GM21529 (cell line): ENCODE results near the gene SLC1A4.
"Not testable (repeated sequence)": the region's sequence is repeated elsewhere in the genome, so short reads cannot be mapped to it uniquely, and the experiment has no call there.

Source experiments
- ATAC-seq: cut with Tn5 transposase; IDR thresholded peaks from one replicate; pipeline ENCODE4 v1.9.1; 2021; ENCODE audit not compliant: unreplicated experiment

Gene SLC1A4

DNA sequence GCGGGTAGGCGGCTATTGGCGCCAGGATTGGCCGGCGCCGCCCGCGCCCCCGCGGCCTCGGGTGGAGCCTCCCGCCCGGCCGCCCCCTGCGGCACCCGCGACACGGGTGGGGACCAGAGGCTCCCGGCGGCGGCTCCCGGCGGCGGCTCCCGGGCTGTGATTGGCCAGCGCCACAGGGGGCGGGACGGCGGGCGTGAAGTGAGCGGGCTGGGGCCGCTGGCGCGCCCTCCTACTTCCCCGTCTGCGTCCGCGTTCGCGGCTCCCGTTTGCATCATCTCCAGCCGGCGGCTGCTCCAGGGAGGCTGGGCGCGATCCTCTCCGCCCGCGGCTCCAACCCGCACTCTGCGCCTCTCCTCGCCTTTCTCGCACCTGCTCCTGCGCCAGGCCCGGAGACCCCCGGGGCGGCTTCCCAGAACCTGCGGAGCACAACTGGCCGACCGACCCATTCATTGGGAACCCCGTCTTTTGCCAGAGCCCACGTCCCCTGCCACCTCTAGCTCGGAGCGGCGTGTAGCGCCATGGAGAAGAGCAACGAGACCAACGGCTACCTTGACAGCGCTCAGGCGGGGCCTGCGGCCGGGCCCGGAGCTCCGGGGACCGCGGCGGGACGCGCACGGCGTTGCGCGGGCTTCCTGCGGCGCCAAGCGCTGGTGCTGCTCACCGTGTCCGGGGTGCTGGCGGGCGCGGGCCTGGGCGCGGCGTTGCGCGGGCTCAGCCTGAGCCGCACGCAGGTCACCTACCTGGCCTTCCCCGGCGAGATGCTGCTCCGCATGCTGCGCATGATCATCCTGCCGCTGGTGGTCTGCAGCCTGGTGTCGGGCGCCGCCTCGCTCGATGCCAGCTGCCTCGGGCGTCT is at the start of gene SLC1A4:
Gene SLC1A4 (plus strand): TSS at position 274 of the 856 bp plus-strand sequence. CDS start 245 bp downstream, at position 519.
- peak; percentile 76 for ATAC-seq

DNA sequence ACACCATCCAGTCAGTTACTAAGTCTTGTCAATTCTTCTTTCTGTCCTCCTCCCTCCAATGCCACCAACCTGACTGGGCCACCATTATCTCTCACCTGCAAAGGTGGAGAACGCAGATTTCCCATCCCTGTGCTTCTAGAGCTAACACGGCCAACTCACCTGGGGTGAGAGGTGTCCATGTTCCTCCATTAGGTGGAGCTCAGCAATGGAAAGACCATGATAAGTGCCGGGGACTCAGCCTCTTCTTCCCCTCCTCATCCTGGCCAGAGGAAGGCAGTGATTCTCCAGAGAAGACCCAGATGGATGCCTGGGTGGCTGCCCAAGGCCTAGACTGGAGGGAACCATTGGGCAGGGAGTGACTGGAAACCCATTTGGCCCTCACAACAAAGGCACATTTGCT is 48.1 kb upstream of the SLC1A4 start:
- ATAC-seq, result no peak

DNA sequence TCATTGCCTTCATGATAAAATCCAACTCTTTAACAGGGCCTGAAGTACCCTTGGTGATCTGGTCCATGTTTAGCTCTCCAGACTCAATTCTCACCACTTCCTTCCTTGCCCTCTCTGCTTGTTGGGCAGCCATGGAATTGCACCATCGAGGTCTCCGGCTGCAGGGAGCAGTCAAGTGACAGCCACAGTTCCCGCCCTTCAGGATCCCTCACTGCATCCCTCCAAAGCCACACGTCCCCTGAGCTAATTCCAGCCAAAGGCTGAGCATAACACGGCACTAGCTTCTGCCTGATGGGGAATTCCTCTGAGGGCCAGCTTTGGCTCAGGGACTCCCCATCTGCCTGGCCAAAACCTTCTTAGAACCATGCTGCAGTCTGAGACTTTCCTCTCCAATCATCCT is 47.4 kb upstream of the SLC1A4 start:
- no peak for ATAC-seq

DNA sequence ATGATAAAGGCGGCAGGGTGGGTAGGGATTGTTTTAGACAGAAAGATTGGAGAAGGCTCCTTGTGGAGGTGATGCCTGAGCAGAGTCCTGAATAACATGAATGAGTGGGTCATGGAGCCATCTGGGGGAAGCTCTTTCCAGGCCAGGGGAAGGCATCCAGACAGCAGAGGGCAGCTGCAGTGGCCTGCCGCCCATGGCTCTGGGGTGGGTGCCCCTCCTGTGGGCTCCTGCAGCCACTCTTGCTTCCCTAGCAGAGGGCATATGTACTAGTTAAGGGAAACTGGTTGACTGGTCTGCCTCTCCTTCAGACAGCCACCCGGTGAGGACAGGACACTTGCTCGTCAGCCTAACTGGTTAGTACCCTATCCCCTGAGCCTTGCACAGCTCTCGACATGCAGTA is 46.5 kb upstream of the SLC1A4 start:
- no peak for ATAC-seq

DNA sequence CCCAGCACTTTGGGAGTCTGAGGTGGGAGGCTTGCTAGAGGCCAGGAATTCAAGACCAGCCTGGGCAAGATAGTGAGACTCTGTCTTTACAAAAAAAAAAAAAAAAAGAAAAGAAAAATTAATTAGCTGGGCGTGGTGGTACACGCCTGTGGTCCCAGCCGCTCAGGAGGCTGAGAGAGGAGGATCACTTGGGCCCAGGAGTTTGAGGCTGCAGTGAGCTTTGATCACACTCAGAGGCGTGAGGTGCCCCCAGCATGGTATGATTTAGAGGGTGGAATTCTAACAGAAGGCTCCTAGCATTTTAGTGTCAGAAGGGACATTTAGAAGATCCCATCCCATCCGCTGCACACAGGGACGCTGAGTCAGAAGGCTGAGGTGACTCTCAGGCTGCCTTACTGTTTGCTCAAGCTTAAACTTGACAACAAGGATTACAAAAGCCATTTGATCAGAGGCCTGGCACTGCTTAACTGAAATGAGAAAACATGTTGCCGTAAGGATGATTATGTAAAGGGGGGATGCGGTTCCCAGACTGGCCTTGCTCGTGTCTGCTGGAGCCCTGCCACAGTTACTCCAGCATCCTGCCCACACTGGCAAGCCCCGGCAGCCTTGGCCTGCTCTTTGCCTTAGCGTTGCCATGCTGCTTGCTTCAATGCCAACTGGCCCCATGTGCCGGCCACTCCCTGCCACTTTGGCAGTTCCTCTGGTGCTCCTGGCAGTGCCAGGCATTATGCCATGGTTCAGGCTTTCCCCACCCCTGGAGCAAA is 45.6 kb upstream of the SLC1A4 start:
- ATAC-seq, result no peak

DNA sequence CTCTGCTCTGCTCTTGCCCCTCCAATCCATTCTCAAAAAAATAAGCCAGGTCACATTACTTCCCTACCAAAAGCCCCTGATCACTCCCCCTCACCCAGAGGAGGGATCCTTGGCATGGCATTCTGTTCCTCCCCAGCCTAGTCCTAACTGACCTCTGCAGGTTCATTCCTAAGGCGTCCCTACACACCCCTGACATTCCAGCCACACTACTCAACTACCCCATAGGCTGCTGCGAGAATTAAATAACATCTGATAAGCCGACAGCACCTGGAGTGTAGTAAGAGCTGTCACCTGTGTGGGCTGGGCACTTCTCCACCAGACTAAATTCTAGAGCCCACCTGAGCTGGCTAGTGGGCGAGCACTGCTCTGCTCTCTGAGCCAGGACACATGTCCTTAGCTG is 44.7 kb upstream of the SLC1A4 start:
- no peak for ATAC-seq

DNA sequence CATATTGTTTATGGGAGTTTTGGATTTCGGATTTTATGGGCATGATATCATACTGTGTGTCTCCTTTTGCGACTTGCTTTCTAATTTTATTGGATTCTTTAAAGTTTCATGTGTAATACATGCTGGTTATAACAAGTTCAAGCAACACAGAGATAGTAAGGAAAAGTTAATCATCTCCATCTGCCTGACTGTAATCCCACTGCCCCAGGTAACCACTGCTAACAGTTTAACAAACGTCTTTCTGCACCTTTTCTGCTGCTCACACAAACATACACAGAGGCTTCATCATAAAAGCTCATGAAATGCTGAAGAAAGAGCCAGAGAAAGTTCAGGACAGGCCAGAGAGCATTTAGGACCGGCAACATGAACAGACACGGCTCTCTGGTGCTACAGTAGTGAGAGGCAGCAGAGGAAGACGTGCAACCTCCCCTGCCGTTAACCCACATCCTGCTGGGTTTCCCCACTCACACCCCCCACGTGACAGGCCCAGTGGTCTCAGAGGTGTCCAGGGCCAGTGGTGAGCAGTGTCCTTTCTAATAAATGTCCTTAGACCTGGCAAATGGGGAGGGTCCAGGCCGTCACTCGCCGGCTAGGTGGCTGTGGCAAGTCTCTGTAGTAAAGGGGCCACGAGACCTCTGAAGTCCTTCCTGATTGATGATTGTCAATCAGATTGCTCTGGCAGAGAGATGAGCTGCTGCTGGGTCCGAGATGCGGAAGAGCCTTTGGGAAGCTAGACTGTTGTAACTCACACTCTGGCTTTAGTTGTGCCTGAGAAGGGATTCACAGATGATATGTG is 43.0 kb upstream of the SLC1A4 start:
- ATAC-seq, result peak; percentile 95

DNA sequence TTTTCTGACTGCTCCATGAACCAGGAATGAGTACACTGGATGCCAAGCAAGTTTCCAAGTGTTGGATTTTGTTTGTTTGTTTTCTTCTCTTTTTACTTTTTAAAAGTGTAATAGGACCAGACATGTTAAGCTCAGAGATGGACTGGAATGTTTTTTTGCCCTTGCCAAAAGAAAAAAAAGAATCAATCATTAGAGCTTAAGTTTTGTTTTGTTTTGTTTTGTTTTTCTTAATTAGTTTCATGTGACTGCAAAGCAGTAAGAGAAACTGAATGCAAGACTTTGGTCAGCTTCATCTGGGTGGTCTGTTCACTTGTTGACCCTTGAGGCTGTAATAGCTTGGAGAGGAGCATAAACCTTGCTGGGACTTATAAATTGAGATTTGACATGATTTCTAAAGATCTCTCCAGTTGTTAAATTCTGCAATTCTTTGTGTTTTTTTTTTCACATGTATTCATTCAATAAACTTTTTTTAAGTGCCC is 42.4 kb upstream of the SLC1A4 start:
- ATAC-seq, result no peak

DNA sequence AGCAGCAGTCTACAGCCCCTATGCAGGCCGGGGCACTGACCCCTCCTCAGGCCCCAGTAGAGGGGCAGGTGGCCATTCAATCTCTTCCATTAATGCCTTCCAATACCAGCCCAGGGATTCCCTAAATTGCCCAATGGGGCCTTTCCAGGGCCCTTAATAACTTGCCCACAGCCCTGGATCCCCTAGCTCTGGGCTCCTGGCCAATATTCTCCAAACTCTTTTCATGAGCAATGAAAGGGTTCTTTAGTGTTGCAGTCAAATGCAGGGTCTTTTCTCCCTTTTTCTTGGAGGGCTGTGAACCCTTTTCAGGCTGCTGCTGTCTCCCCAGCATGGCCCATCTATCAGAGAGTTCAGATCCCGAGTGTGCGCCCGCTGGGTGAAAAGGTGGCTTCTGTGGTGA is 41.3 kb upstream of the SLC1A4 start:
- no peak for ATAC-seq

DNA sequence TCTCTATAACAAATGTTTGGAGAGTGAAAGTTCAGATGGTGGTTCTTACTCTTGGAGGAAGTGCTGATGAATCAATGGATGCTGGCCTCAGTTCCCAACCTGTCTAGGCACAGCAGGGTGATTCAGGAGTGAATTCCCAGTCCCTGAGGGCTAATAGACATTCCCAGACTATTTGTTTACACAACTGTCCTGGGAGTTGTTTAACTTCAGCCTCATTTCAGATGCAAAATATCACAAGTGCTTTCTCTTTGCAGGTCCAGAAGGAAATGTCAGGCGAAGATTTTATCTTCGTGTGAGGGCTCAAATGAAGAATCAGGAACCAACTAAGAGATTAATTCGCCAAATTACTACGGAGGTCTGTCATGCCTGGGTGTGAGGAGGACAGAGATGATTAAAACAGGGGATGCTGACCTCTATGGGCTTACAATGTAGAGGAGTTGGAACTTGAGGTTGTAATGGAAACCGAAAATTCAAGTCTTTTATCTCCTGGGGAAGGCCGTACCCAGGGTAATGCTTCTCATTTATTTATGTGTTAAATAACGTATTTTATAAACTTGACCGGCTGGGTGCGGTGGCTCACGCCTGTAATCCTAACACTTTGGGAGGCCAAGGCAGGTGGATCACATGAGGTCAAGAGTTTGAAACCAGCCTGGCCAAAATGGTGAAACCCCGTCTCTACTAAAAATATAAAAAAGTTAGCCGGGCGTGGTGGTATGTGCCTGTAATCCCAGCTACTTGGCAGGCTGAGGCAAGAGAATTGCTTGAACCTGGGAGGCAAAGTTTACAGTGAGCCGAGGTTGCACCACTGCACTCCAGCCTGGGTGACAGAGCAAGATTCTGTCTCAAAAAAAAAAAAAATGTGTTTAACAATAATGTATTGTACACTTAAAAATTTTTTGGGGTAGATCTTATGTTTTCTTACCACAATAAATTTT is 38.7 kb upstream of the SLC1A4 start:
- ATAC-seq, result no peak

DNA sequence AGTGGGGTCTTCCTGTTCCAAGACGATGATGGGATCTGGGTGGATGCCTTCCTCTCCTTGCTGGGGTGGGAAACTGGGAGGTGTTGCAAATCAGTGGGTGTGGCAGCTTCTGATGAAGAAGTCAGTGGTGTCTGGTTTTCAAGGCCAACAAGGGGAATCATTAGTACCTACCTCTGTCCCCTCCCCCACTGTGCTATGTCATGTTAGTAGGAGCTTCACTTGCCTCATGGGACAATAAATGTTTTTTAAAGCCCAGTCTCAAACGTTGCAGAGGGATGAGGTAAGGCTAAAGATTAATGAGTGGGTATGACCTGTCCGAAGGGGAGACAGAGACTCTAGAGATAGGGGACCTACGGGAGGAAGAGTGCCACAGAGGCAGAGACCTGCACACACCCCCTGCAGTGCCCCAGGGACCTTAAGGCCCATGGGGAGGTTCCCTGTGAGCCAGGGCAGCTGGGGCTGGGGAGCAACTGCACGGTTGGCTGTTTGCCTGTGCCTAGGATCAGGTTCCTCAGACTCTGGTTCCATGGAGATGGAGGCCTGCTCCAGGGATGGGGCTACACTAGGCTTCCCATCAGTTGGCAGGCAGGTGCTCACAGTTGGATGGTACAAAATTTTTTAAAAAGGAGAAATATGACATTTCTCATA is 37.8 kb upstream of the SLC1A4 start:
- no peak for ATAC-seq

DNA sequence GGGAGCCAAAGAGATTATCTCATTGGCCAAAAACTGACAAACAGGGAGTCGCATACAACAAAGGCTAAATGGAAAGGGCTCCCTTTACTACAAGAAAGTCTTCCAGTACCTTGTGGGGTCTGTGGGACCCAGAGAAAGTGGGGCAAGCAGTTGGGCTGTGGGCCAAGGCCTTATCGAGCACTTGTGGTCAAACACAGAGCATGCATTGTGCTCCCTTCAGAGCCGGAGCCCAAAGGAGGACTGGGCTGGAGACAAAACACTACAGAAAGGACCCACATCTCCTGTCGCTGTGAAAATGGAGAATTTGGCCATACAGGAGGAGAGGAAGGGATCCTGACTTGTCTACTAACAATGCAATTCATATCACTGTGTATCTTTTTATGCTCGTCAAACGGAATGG is 37.1 kb upstream of the SLC1A4 start:
- no peak for ATAC-seq

DNA sequence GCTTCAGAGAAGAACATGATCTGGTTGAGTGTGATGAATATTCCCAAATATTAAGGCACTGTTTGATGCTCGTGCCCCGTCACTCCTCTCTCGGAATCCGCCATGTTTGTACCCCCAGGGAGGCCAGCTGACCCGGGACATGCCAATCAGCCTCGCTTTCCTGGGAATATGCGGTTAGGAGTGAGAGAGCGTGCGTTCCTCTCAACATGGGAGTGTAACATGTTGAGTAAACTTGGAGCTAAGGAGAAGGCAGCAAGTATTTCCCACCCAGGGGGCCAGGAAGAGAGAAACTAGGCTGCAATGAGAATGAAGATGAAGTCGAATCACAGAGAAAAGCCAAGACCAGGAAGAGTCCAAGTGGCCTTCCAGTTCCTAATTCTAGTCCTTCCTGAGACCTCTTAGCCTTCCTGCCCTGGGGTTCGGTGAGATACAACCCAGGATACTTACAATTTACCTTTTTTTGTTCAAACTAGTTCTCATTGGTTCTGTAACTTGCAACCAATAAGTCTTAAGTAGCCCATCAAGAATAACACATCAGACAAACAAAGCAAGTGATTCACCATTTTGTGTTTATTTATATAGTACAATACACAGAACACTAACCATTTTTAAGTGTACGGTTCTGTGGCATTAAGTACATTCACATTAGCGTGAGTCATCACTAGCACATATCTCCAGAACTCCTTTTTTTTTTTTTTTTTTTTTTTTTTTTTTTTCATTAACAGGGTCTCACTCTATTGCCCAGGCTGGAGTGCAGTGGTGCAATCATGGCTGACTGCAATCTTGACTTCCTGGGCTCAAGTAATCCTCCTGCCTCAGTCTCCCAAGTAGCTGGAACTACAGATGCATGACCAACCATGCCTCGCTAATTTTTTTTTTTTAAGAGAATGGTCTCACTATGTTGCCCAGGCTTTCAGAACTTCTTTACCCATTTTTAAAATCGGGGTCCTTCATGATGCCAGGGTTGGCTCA is 36.4 kb upstream of the SLC1A4 start:
- no peak for ATAC-seq

DNA sequence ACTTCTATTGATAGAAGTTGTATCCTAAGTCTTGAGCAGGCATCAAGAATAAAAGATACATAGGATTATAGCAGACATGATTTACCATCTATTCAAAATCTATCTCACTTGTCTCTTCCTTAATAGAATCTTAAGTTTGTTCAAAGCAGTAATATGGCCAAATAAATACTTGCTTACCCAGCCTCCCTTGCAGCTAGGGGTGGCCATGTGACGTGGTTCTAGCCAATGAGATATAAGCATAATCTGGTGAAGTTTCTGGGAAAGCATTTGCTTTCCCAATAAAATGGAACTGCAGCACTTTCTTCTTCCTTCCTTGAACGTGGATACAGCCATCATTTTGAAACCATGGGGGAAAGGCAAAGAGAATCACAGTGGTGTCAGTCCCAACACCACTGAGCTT is 33.7 kb upstream of the SLC1A4 start:
- ATAC-seq, result no peak

DNA sequence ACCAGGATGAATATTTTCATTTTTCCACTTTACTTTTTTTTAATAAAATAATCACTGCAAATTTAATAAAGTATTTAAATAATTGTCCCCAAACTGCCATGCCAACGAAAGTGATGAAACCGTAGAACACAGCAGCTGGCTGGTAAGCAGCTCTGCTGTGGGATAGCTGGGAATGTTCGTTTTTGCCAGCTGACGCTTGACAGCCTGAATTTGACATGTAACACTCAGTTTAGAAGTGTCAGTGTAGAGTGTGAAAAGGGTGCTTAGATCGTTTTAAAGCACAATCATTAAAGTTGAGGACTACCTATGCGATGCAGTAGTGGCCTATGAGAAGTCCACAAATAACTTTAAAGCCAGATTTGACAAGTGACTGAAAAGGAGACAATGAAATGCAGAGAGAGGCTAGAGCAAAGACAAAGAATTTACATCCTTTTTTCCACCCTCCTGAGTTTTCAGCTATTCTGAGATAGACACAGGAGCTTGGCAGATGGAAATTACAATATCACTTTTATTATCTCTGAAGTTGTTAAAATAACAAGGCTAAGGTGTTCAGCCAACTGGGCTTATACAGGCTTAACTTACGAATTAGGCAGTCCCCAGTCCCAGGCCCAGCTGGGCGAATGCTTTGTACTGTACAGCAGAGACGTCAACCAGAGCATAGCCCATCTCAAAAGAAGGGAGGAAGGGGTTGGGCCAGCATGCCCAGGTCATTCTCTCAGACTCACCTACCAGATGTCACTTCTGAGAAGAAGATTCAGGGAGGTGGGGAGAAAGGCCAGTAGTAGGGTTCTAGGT is 31.9 kb upstream of the SLC1A4 start:
- no peak for ATAC-seq

DNA sequence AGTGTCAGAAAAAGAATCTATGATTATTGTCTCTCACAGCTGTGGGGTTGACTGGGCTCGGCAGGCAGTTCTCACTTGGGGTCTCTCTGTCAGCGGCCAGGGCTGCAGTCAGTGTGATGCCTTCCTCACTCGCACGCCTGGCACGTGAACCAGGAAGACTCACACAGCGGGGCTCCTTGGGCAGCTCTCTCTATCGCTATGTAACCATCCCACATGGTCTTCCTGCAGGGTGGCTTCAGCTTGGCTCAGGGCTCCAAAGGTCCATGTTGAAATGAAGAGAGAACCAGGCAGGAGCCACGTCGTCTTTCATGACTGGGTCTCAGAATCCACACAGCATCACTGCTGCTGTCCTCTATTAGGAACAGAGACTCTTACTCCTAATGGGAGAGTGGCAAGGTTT is 30.6 kb upstream of the SLC1A4 start:
- no peak for ATAC-seq

DNA sequence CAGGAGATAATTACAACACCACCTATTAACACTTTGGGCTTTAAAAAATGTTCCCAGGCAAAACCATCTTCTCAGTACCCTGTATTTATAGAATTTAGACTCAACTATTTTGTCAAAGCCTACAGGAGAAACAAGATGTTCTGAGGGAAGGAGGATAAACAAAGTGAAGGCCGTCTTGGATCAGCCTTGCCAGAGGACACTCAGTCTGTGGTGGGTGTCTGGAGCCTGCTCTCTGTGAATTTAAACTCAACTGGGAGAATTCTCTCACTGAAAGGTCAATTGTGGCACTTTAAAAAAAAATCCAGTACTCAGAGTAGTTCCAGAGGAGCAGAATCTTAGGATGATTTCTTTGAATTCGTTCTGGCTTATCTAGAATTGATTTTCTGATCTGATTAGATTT is 28.4 kb upstream of the SLC1A4 start:
- no peak for ATAC-seq

DNA sequence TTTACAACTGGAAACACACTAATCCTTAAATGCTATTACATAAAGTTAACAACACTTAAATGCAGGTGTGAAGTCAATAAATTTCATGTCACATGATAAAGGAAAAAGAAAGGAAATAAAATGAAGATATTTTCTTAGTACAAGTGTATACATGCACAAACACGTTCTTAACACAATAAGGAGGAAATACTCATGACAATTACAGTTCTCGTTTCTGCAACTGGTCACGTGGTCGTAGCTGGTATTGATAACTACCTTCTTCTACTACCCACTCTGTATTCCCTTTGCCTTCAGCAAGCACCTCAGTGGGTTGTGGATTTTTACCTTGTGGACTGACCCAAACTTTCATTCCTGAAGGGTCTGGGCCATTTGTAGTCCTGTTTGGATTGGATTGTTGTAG is 26.1 kb upstream of the SLC1A4 start:
- not testable (repeated sequence) for ATAC-seq
